Measurements from ENCODE around the gene POU5F1.

- TF ChIP-seq CTCF (IDR thresholded peaks at IDR 0.05) (no peak), POLR2A (IDR thresholded peaks at IDR 0.05) (no peak)
Observed at GRCh38 chr6:31156641-31157040, 13.8 kb downstream of the POU5F1 start.

Data from uterus (tissue), 2 donors.